Natural killer cell (primary cell): ENCODE measurements around the gene PTP4A2. TPM values are rescaled to one million over a fixed set of nuclear protein-coding genes. Genes with fewer than 3 reads are reported as not detected.

Experiments
- ATAC-seq, 3 donors: fragments of 150-1000 bp in 2 of 3; fragments of 200-7000 bp in 1 of 3; cut with Tn5 transposase; 1 replicate in 1 of 3; 2 replicates in 2 of 3; pipeline ENCODE4 v1.10.0; 2021; ENCODE audit warnings: mild to moderate bottlenecking in 2 of 3, moderate library complexity in 2 of 3
- DNase-seq, 2 donors: peaks; one replicate each; pipeline versions ENCODE4 v3.0.0 to v3.0.0-alpha.2; 2013 to 2021; ENCODE audit warnings: mixed read lengths in 1 of 2
- H3K27ac ChIP-seq: one replicate; pipeline ENCODE4 v1.5.1; 2013; ENCODE audit warnings: mild to moderate bottlenecking, low read length
- H3K27me3 ChIP-seq: one replicate; pipeline ENCODE4 v1.6.1; 2013; ENCODE audit warnings: low read length; ENCODE audit not compliant: control insufficient read depth, insufficient read depth
- H3K36me3 ChIP-seq: one replicate; pipeline ENCODE4 v1.6.1; 2013; ENCODE audit warnings: low read length; ENCODE audit not compliant: control insufficient read depth, insufficient read depth
- H3K4me1 ChIP-seq: one replicate; pipeline ENCODE4 v1.6.1; 2013; ENCODE audit warnings: low read length; ENCODE audit not compliant: control insufficient read depth, insufficient read depth
- H3K4me3 ChIP-seq: one replicate; pipeline ENCODE4 v1.5.1; 2013; ENCODE audit warnings: low read length
- H3K9me3 ChIP-seq: one replicate; pipeline ENCODE4 v1.6.1; 2013; ENCODE audit warnings: low read length; ENCODE audit not compliant: control insufficient read depth, insufficient read depth
- H3K27ac Mint-ChIP-seq, 2 donors: one replicate each; pipeline ENCODE4 v1.8.0; 2022; ENCODE audit warnings: mild to moderate bottlenecking in 2 of 2, mixed read lengths in 2 of 2, moderate library complexity in 1 of 2
- H3K27me3 Mint-ChIP-seq, 2 donors: one replicate each; pipeline ENCODE4 v1.8.0; 2022; ENCODE audit warnings: low read depth in 2 of 2, mixed read lengths in 2 of 2
- H3K36me3 Mint-ChIP-seq: one replicate; pipeline ENCODE4 v1.8.0; 2022; ENCODE audit warnings: mixed read lengths
- H3K4me1 Mint-ChIP-seq, 2 donors: one replicate each; pipeline ENCODE4 v1.8.0; 2022; ENCODE audit warnings: mixed read lengths in 2 of 2
- H3K4me3 Mint-ChIP-seq: one replicate; pipeline ENCODE4 v1.8.0; 2022; ENCODE audit warnings: mild to moderate bottlenecking, moderate library complexity, mixed read lengths
- H3K9me3 Mint-ChIP-seq, 2 donors: one replicate each; pipeline ENCODE4 v1.8.0; 2022; ENCODE audit warnings: mixed read lengths in 2 of 2
- CTCF ChIP-seq: fragments of 200-600 bp; IDR thresholded peaks from one replicate; pipeline ENCODE4 v1.8.0; 2022; ENCODE audit warnings: antibody characterized with exemption
- WGBS: methylation state at CpG from one replicate; pipeline ENCODE4 v1.1.7; 2013; ENCODE audit warnings: missing lambda C conversion rate; ENCODE audit not compliant: insufficient coverage; 5-methylcytosine and 5-hydroxymethylcytosine counted together
- intact Hi-C: fragments of 100-400 bp; cut with micrococcal nuclease; formaldehyde crosslinking; loops from one replicate; pipeline ENCODE4 v1.14.2; 2022
- total RNA-seq, 4 donors: library from RNA; stranded (reverse); fragments of 120-200 nt in 1 of 4; gene quantifications; one replicate each; pipeline versions ENCODE4 v1.2.3 to v1.2.4, GENCODE V29; 2013 to 2022

PTP4A2 gene
- total RNA-seq, 3 donors from 2014 or later (not counting 1 experiment from before 2014, with no cell fraction given), result 435 to 527 (median 443) TPM

DNA sequence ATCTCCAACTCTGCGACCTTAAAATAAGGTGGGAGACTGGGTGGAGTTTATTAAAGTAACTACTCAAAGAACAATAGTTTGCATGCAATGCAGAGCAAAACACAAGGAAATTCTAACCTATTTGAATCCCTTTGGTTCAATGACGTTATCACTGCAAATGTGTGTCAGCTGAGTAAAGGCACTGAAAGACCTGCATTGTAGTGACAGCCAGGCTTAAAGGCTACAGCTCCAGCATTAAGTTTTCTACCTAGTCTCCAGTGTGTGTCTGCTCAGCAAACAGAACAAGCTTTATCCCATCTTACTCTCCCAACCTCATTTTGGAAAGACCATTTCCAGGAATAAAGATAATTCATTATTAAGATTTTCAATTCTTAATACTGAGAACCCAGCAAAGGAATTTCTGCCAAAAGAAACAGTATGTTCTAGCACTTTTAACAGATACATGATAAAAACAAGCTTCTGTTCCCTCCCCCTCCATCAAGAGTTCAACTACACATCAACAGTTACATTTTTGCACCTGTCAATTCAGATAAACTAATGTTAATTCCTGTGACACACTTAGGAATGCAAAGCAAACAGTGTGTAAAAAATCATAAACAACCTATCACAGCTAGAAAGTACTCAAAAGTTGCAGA, 14.2 kb downstream of the PTP4A2 start:
- Mint-ChIP-seq H3K36me3 (no peaks in the 10 kb centered on the region), H3K27me3 (no peaks in the 10 kb centered on the region), H3K4me3 (peak overlapping the region; percentile 86), H3K9me3 (no peaks in the 10 kb centered on the region), H3K4me1 (peaks cover 70 to 75% of the 10 kb centered on the region in 2 donors), H3K27ac (peak overlapping the region; percentile 86 to 99)
- Histone ChIP-seq H3K4me3 (no peak overlapping the region), H3K27ac (no peak overlapping the region), H3K4me1 (peaks cover 49% of the 10 kb centered on the region), H3K27me3 (no peaks in the 10 kb centered on the region), H3K36me3 (no peaks in the 10 kb centered on the region), H3K9me3 (no peaks in the 10 kb centered on the region)
- no peak for TF ChIP-seq CTCF
- intact Hi-C loops, result no loop called here
- 46% methylated on average over 1 of the region's 2 CpGs for WGBS
- ATAC-seq (no peak), DNase-seq (peak in 1 of 2 donors; percentile 66)

DNA sequence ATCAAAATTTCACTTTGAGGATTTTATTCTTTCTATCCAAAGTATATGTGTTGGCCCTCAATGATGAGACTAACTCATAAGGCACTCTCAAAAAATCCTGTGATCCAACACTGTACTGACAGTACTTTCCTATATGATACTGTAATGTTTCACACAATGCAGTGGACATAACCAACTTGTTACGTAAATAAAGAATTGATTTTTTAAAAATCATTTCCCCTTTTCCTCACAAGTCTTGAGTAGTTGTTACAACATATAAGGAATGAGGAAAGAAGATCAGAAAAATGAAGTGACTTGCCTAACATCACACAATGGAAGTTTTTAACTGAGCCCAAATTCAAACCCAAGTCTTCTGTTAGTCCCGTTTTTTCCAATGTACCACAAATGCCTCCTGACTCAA, 17.2 kb downstream of the PTP4A2 start:
- H3K27me3 Mint-ChIP-seq, result no peaks in the 10 kb centered on the region
- peaks cover 58 to 72% of the 10 kb centered on the region in 2 donors for H3K4me1 Mint-ChIP-seq
- intact Hi-C loops, result no loop called here
- H3K9me3 Mint-ChIP-seq, result no peaks in the 10 kb centered on the region
- Histone ChIP-seq H3K4me3 (no peak overlapping the region), H3K27me3 (no peaks in the 10 kb centered on the region), H3K27ac (no peak overlapping the region), H3K9me3 (no peaks in the 10 kb centered on the region), H3K4me1 (peaks cover 41% of the 10 kb centered on the region), H3K36me3 (peaks cover 23% of the 10 kb centered on the region)
- DNase-seq (no peak), ATAC-seq (peak in 1 of 3 donors; percentile 35)
- 23% methylated on average over 1 of the region's 2 CpGs for WGBS
- H3K27ac Mint-ChIP-seq, result peak overlapping the region; percentile 85 to 86
- H3K4me3 Mint-ChIP-seq, result peak overlapping the region; percentile 19
- TF ChIP-seq CTCF, result no peak
- H3K36me3 Mint-ChIP-seq, result no peaks in the 10 kb centered on the region

- Histone ChIP-seq H3K36me3 (peaks cover 37% of the 10 kb centered on the region), H3K27ac (no peak overlapping the region), H3K4me3 (no peak overlapping the region), H3K4me1 (peaks cover 32% of the 10 kb centered on the region), H3K9me3 (no peaks in the 10 kb centered on the region), H3K27me3 (no peaks in the 10 kb centered on the region)
- peak overlapping the region; percentile 14 for H3K4me3 Mint-ChIP-seq
- peaks cover 49 to 64% of the 10 kb centered on the region in 2 donors for H3K4me1 Mint-ChIP-seq
- peak overlapping the region; percentile 78 to 86 for H3K27ac Mint-ChIP-seq
- intact Hi-C loops, result no loop called here
- 92% methylated on average over 9 of the region's 10 CpGs for WGBS
- DNase-seq, result no peak
- no peaks in the 10 kb centered on the region for H3K27me3 Mint-ChIP-seq
- no peaks in the 10 kb centered on the region for H3K9me3 Mint-ChIP-seq
- no peaks in the 10 kb centered on the region for H3K36me3 Mint-ChIP-seq
- ATAC-seq, result no peak
- no peak for TF ChIP-seq CTCF
These were observed 18.6 kb downstream of the PTP4A2 start for GRCh38 chr1:31919591-31919990.

- H3K9me3 ChIP-seq, result no peaks in the 10 kb centered on the region
- Mint-ChIP-seq H3K27ac (peak overlapping the region; percentile 66 to 72), H3K4me3 (no peak overlapping the region), H3K36me3 (peaks cover 11% of the 10 kb centered on the region), H3K9me3 (no peaks in the 10 kb centered on the region), H3K4me1 (peaks cover 55 to 69% of the 10 kb centered on the region in 2 donors), H3K27me3 (no peaks in the 10 kb centered on the region)
- no peak overlapping the region for H3K4me3 ChIP-seq
- peaks cover 65% of the 10 kb centered on the region for H3K36me3 ChIP-seq
- intact Hi-C loops, result no loop called here
- no peak overlapping the region for H3K27ac ChIP-seq
- ATAC-seq, result no peak
- H3K27me3 ChIP-seq, result no peaks in the 10 kb centered on the region
- 100% methylated on average over 2 of the region's 4 CpGs for WGBS
- no peak for TF ChIP-seq CTCF
- DNase-seq, result no peak
- H3K4me1 ChIP-seq, result peaks cover 11% of the 10 kb centered on the region
These were observed 22.7 kb downstream of the PTP4A2 start for GRCh38 chr1:31915438-31915837.
